GM23338 (cell line): ENCODE data around the gene ERC2. TPM values are rescaled to one million over a fixed set of nuclear protein-coding genes. Genes with fewer than 3 reads are reported as not detected.

Source experiments
- ATAC-seq: fragments of 200-7000 bp; cut with Tn5 transposase; 3 replicates; pipeline ENCODE4 v1.9.1; 2020
- DNase-seq: peaks from one replicate; pipeline ENCODE4 v3.0.0-alpha.2; 2015; ENCODE audit warnings: low spot score
- H2AFZ ChIP-seq: fragments of 200-600 bp; sonication (generic); 2 replicates; pipeline ENCODE4 v1.8.0; 2016; ENCODE audit warnings: antibody characterized with exemption, mild to moderate bottlenecking, moderate library complexity
- H3F3A ChIP-seq: fragments of 200-600 bp; sonication (generic); replicated peaks from 2 replicates; pipeline ENCODE4 v1.8.0; 2017; ENCODE audit warnings: antibody characterized with exemption, mixed run types, low read depth
- H3K27ac ChIP-seq: fragments of 200-600 bp; sonication (generic); 2 replicates; pipeline ENCODE4 v1.6.1; 2016; ENCODE audit warnings: low read depth
- H3K27me3 ChIP-seq: fragments of 200-600 bp; sonication (generic); 2 replicates; pipeline ENCODE4 v1.8.0; 2016; ENCODE audit warnings: mild to moderate bottlenecking, mixed run types, moderate library complexity; ENCODE audit not compliant: insufficient read depth
- H3K36me3 ChIP-seq: fragments of 200-600 bp; sonication (generic); 2 replicates; pipeline ENCODE4 v1.8.0; 2016; ENCODE audit warnings: mild to moderate bottlenecking; ENCODE audit not compliant: insufficient read depth
- H3K4me1 ChIP-seq: fragments of 200-600 bp; sonication (generic); 2 replicates; pipeline ENCODE4 v1.8.0; 2016; ENCODE audit warnings: mild to moderate bottlenecking, moderate library complexity; ENCODE audit not compliant: insufficient read depth
- H3K4me2 ChIP-seq: fragments of 200-600 bp; sonication (generic); 2 replicates; pipeline ENCODE4 v1.7.1; 2017; ENCODE audit warnings: mixed run types
- H3K4me3 ChIP-seq: fragments of 200-600 bp; sonication (generic); 2 replicates; pipeline ENCODE4 v1.6.1; 2016; ENCODE audit warnings: mixed run types
- H3K79me2 ChIP-seq: fragments of 200-600 bp; sonication (generic); replicated peaks from 2 replicates; pipeline ENCODE4 v1.8.0; 2017; ENCODE audit warnings: mild to moderate bottlenecking; ENCODE audit not compliant: insufficient read depth
- H3K9me2 ChIP-seq: fragments of 200-600 bp; sonication (generic); 2 replicates; pipeline ENCODE4 v1.8.0; 2017; ENCODE audit not compliant: insufficient read depth
- H4K20me1 ChIP-seq: fragments of 200-600 bp; sonication (generic); replicated peaks from 2 replicates; pipeline ENCODE4 v1.8.0; 2017; ENCODE audit warnings: mild to moderate bottlenecking; ENCODE audit not compliant: insufficient read depth
- H3K27ac Mint-ChIP-seq: 2 replicates; pipeline ENCODE4 v1.8.0; 2020; ENCODE audit warnings: inconsistent platforms, mild to moderate bottlenecking, moderate library complexity, mixed read lengths
- H3K27me3 Mint-ChIP-seq: 3 replicates; pipeline ENCODE4 v1.8.0; 2022; ENCODE audit warnings: low read depth, mild to moderate bottlenecking, moderate library complexity, mixed read lengths, inconsistent platforms; ENCODE audit not compliant: insufficient read depth, poor library complexity
- H3K36me3 Mint-ChIP-seq: 3 replicates; pipeline ENCODE4 v1.8.0; 2021; ENCODE audit warnings: low read depth, mild to moderate bottlenecking, inconsistent platforms, moderate library complexity, mixed read lengths
- H3K4me1 Mint-ChIP-seq: 3 replicates; pipeline ENCODE4 v1.8.0; 2020; ENCODE audit warnings: mild to moderate bottlenecking, inconsistent platforms, mixed read lengths
- H3K4me3 Mint-ChIP-seq: 3 replicates; pipeline ENCODE4 v1.8.0; 2021; ENCODE audit warnings: moderate library complexity, mild to moderate bottlenecking, inconsistent platforms, mixed read lengths
- H3K9me3 Mint-ChIP-seq: 3 replicates; pipeline ENCODE4 v1.8.0; 2020; ENCODE audit warnings: moderate library complexity, mild to moderate bottlenecking, inconsistent platforms, mixed read lengths
- CREB1 ChIP-seq: fragments of 250-450 bp; sonication (Bioruptor Pico); IDR thresholded peaks from 2 replicates; pipeline ENCODE4 v1.5.0; 2020; ENCODE audit warnings: low read depth, mild to moderate bottlenecking, moderate library complexity
- JUNB ChIP-seq: IDR thresholded peaks from one replicate; pipeline ENCODE4 v1.6.1; 2016; ENCODE audit warnings: antibody characterized with exemption; ENCODE audit not compliant: unreplicated experiment
- NANOG ChIP-seq: IDR thresholded peaks from 2 replicates; pipeline ENCODE4 v1.6.1; 2016; ENCODE audit warnings: antibody characterized with exemption, borderline replicate concordance
- POLR2AphosphoS5 ChIP-seq: IDR thresholded peaks from 2 replicates; pipeline ENCODE4 v1.6.1; 2016; ENCODE audit warnings: antibody characterized with exemption, low read depth
- STAT1 ChIP-seq: IDR thresholded peaks from one replicate; pipeline ENCODE4 v1.6.1; 2016; ENCODE audit warnings: antibody characterized with exemption; ENCODE audit not compliant: unreplicated experiment
- ZNF114 ChIP-seq: fragments of 250-450 bp; sonication (Bioruptor Pico); IDR thresholded peaks from 2 replicates; pipeline ENCODE4 v1.5.0; 2020; ENCODE audit warnings: mild to moderate bottlenecking, moderate library complexity
- ZNF331 ChIP-seq: fragments of 250-450 bp; sonication (Bioruptor Pico); IDR thresholded peaks from 2 replicates; pipeline ENCODE4 v1.5.0; 2020; ENCODE audit warnings: low read depth, mild to moderate bottlenecking, moderate library complexity
- polyA plus RNA-seq: library from polyadenylated mRNA; unstranded; fragments of >200 nt; fragmentation: Nextera tagmentation; extraction: Ambion mirVana; gene quantifications from 2 replicates; pipeline ENCODE4 v1.2.1, GENCODE V29; 2016
- total RNA-seq: library from RNA; depleted of rRNA; stranded (reverse); fragments of >200 nt; shearing (Covaris generic); gene quantifications from 2 replicates; pipeline ENCODE4 v1.2.3, GENCODE V29; 2014
- TF ChIP-seq, protein P1 (sequence below), 2 experiments: fragments of 200-600 bp in 1 of 2; sonication (generic) in 1 of 2; conservative IDR thresholded peaks; 2 replicates each; pipeline versions ENCODE4 v1.5.1 to v1.6.1; 2016 to 2017; ENCODE audit warnings: antibody characterized with exemption in 2 of 2, low read depth in 2 of 2, mild to moderate bottlenecking in 2 of 2, moderate library complexity in 1 of 2
- TF ChIP-seq, protein P2 (sequence below): IDR thresholded peaks from 2 replicates; pipeline ENCODE4 v1.6.1; 2016; ENCODE audit warnings: antibody characterized with exemption
- TF ChIP-seq, protein P3 (sequence below): fragments of 250-450 bp; sonication (Bioruptor Pico); IDR thresholded peaks from 2 replicates; pipeline ENCODE4 v1.5.0; 2020; ENCODE audit warnings: mild to moderate bottlenecking, moderate library complexity

The ERC2 gene
- total and polyA plus RNA-seq, 2 experiments from 2014 or later: 11.8 to 13.7 TPM

DNA sequence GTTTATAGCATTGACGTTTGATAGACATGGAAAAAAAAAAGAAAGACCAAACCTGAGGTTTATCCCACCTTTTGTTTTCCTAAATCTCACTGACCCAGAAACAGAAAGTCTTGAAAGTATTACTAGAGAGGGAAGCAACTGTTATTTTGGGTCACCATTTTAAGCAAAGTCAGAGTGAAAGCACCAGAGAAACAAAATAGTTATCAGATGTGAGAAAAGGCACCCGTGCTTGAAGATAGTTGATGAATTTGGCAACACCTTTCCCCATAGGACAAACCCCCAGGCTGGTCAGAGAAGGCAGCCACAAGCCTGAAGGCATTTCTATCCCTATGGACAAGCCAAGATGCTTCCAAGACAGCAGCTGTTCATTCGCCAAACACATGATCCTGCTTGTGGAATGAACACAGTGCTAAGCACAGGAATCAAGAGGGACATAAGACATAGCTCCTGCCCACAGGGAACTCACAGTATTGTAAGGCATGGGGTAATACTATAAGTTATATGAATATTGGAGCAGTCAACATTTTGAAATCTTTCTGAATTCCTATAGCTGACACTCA, 170.9 kb downstream of the ERC2 start (continued):
- TF ChIP-seq, protein P1, sequence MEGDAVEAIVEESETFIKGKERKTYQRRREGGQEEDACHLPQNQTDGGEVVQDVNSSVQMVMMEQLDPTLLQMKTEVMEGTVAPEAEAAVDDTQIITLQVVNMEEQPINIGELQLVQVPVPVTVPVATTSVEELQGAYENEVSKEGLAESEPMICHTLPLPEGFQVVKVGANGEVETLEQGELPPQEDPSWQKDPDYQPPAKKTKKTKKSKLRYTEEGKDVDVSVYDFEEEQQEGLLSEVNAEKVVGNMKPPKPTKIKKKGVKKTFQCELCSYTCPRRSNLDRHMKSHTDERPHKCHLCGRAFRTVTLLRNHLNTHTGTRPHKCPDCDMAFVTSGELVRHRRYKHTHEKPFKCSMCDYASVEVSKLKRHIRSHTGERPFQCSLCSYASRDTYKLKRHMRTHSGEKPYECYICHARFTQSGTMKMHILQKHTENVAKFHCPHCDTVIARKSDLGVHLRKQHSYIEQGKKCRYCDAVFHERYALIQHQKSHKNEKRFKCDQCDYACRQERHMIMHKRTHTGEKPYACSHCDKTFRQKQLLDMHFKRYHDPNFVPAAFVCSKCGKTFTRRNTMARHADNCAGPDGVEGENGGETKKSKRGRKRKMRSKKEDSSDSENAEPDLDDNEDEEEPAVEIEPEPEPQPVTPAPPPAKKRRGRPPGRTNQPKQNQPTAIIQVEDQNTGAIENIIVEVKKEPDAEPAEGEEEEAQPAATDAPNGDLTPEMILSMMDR (conservative IDR thresholded peaks at IDR 0.05; ENCODE audit: low read depth in 2 of 2): no peak
- TF ChIP-seq, protein P2, sequence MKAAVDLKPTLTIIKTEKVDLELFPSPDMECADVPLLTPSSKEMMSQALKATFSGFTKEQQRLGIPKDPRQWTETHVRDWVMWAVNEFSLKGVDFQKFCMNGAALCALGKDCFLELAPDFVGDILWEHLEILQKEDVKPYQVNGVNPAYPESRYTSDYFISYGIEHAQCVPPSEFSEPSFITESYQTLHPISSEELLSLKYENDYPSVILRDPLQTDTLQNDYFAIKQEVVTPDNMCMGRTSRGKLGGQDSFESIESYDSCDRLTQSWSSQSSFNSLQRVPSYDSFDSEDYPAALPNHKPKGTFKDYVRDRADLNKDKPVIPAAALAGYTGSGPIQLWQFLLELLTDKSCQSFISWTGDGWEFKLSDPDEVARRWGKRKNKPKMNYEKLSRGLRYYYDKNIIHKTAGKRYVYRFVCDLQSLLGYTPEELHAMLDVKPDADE: no peak
- no peak for TF ChIP-seq ZNF331
- TF ChIP-seq STAT1: no peak
- no peak for TF ChIP-seq POLR2AphosphoS5
- TF ChIP-seq CREB1 (CRISPR knock-in tag): no peak

DNA sequence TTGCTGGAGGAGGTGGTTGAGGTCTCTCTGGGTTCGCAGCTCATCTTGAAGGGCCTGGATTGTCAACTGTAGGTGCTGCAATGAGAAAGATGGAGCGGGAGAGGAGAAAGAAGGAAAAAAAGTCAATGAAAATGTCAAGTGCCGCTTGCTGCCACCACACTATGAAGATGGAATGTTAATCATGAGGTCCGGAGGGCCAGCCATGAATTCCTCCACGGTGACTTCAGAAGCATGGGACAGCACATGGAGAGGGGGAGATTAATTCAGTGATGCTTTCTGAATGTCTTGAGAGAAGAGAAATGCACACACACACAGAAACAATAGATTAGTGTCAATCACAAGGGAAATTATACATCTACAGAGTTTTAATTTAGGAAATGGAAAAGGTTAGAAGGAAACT, 171.9 kb downstream of the ERC2 start:
- peaks cover 2% of the 10 kb centered on the region for H3K27me3 Mint-ChIP-seq
- H3K4me1 ChIP-seq: peaks cover 8% of the 10 kb centered on the region
- H3F3A ChIP-seq: no peaks in the 10 kb centered on the region
- H3K4me3 ChIP-seq: no peak overlapping the region
- no peaks in the 10 kb centered on the region; the same call in 1 of the 2 replicates for H3K36me3 ChIP-seq
- ATAC-seq (no peak), DNase-seq (no peak)
- H3K27me3 ChIP-seq: no peaks in the 10 kb centered on the region
- TF ChIP-seq NANOG (no peak), ZNF331 (no peak), ZNF114 (CRISPR knock-in tag) (no peak), POLR2AphosphoS5 (no peak), JUNB (no peak)
- TF ChIP-seq, protein P1 (conservative IDR thresholded peaks at IDR 0.05; ENCODE audit: low read depth in 2 of 2): no peak
- TF ChIP-seq, protein P3, sequence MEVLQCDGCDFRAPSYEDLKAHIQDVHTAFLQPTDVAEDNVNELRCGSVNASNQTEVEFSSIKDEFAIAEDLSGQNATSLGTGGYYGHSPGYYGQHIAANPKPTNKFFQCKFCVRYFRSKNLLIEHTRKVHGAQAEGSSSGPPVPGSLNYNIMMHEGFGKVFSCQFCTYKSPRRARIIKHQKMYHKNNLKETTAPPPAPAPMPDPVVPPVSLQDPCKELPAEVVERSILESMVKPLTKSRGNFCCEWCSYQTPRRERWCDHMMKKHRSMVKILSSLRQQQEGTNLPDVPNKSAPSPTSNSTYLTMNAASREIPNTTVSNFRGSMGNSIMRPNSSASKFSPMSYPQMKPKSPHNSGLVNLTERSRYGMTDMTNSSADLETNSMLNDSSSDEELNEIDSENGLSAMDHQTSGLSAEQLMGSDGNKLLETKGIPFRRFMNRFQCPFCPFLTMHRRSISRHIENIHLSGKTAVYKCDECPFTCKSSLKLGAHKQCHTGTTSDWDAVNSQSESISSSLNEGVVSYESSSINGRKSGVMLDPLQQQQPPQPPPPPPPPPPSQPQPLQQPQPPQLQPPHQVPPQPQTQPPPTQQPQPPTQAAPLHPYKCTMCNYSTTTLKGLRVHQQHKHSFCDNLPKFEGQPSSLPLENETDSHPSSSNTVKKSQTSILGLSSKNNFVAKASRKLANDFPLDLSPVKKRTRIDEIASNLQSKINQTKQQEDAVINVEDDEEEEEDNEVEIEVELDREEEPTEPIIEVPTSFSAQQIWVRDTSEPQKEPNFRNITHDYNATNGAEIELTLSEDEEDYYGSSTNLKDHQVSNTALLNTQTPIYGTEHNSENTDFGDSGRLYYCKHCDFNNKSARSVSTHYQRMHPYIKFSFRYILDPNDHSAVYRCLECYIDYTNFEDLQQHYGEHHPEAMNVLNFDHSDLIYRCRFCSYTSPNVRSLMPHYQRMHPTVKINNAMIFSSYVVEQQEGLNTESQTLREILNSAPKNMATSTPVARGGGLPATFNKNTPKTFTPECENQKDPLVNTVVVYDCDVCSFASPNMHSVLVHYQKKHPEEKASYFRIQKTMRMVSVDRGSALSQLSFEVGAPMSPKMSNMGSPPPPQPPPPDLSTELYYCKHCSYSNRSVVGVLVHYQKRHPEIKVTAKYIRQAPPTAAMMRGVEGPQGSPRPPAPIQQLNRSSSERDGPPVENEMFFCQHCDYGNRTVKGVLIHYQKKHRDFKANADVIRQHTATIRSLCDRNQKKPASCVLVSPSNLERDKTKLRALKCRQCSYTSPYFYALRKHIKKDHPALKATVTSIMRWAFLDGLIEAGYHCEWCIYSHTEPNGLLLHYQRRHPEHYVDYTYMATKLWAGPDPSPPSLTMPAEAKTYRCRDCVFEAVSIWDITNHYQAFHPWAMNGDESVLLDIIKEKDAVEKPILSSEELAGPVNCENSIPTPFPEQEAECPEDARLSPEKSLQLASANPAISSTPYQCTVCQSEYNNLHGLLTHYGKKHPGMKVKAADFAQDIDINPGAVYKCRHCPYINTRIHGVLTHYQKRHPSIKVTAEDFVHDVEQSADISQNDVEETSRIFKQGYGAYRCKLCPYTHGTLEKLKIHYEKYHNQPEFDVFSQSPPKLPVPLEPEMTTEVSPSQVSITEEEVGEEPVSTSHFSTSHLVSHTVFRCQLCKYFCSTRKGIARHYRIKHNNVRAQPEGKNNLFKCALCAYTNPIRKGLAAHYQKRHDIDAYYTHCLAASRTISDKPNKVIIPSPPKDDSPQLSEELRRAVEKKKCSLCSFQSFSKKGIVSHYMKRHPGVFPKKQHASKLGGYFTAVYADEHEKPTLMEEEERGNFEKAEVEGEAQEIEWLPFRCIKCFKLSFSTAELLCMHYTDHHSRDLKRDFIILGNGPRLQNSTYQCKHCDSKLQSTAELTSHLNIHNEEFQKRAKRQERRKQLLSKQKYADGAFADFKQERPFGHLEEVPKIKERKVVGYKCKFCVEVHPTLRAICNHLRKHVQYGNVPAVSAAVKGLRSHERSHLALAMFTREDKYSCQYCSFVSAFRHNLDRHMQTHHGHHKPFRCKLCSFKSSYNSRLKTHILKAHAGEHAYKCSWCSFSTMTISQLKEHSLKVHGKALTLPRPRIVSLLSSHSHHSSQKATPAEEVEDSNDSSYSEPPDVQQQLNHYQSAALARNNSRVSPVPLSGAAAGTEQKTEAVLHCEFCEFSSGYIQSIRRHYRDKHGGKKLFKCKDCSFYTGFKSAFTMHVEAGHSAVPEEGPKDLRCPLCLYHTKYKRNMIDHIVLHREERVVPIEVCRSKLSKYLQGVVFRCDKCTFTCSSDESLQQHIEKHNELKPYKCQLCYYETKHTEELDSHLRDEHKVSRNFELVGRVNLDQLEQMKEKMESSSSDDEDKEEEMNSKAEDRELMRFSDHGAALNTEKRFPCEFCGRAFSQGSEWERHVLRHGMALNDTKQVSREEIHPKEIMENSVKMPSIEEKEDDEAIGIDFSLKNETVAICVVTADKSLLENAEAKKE (CRISPR knock-in tag): no peak
- H2AFZ ChIP-seq: no peak overlapping the region
- H3K4me1 Mint-ChIP-seq: peaks cover 5% of the 10 kb centered on the region
- no peaks in the 10 kb centered on the region for H4K20me1 ChIP-seq
- no peak overlapping the region for H3K27ac Mint-ChIP-seq
- no peaks in the 10 kb centered on the region for H3K79me2 ChIP-seq
- H3K9me3 Mint-ChIP-seq: no peaks in the 10 kb centered on the region
- no peak overlapping the region for H3K4me3 Mint-ChIP-seq
- peaks cover 7% of the 10 kb centered on the region; the same call in 1 of the 2 replicates for H3K9me2 ChIP-seq
- no peak overlapping the region for H3K4me2 ChIP-seq
- no peak overlapping the region for H3K27ac ChIP-seq
- peaks cover 18% of the 10 kb centered on the region for H3K36me3 Mint-ChIP-seq
